K562 (cell line): ENCODE data around the gene SRGAP3. TPM values are rescaled to one million over a fixed set of nuclear protein-coding genes. Genes with fewer than 3 reads are reported as not detected.

ENCODE experiments used
- ATAC-seq: fragments of 200-7000 bp; cut with Tn5 transposase; 3 replicates; pipeline ENCODE4 v1.9.1; 2020; ENCODE audit warnings: moderate library complexity
- BruUV-seq: library from RNA; stranded (reverse); fragments of 400-500 nt; replicated peaks from 2 replicates; lab custom pipeline; 2021; lab: Mats Ljungman, UMichigan
- CTCF ChIA-PET: fragments of 300-600 bp; formaldehyde crosslinking; extraction: SDS; loops from one replicate; lab custom pipeline; 2021; ENCODE audit warnings: low intra/inter-chr PET ratio; lab: Yijun Ruan, JAX
- POLR2A ChIA-PET: fragments of 300-600, 350-650 bp; sonication (Branson Sonifier 250); formaldehyde crosslinking; extraction: SDS; loops from one replicate; lab custom pipeline; 2021; ENCODE audit warnings: antibody characterized with exemption, inconsistent platforms; lab: Yijun Ruan, JAX
- DNase-seq, 4 experiments: peaks; one replicate each; pipeline versions ENCODE4 v3.0.0 to v3.0.0-alpha.2; 2011 to 2018; ENCODE audit warnings: low spot score in 3 of 4, mixed read lengths in 3 of 4; ENCODE audit errors: extremely low read depth in 1 of 4
- FAIRE-seq: peaks from 2 replicates; lab custom pipeline; 2011; peaks lifted over from hg19 to GRCh38; lab: Jason Lieb, UNC
- H2AFZ ChIP-seq: 2 replicates; pipeline ENCODE4 v1.6.0; 2011; ENCODE audit warnings: low read depth, low read length, control low read depth, inconsistent platforms
- H3K27ac ChIP-seq: fragments of 200-600 bp; 3 replicates; pipeline ENCODE4 v1.8.0; 2011; ENCODE audit warnings: low read depth, mild to moderate bottlenecking, control low read depth, inconsistent platforms, low read length, moderate library complexity, mixed read lengths; ENCODE audit errors: extremely low read depth
- H3K27me3 ChIP-seq, 2 experiments: fragments of 300-600 bp in 1 of 2; 2 replicates in 1 of 2; 3 replicates in 1 of 2; pipeline versions ENCODE4 v1.6.0 to v1.8.0; 2011; ENCODE audit warnings: inconsistent platforms in 2 of 2, low read length in 2 of 2, mild to moderate bottlenecking in 1 of 2, mixed read lengths in 1 of 2, moderate library complexity in 1 of 2; ENCODE audit not compliant: control insufficient read depth in 2 of 2, insufficient read depth in 2 of 2
- H3K36me3 ChIP-seq: fragments of 300-600 bp; 3 replicates; pipeline ENCODE4 v1.8.0; 2011; ENCODE audit warnings: mild to moderate bottlenecking, low read length, inconsistent platforms; ENCODE audit not compliant: control insufficient read depth, insufficient read depth
- H3K4me1 ChIP-seq, 2 experiments: fragments of 200-600 bp in 1 of 2; replicated peaks in 1 of 2; 2 replicates in 1 of 2; 3 replicates in 1 of 2; pipeline versions ENCODE4 v1.5.1 to v1.8.0; 2011; ENCODE audit warnings: inconsistent platforms in 2 of 2, low read length in 2 of 2, mild to moderate bottlenecking in 1 of 2, mixed read lengths in 1 of 2, moderate library complexity in 1 of 2; ENCODE audit not compliant: control insufficient read depth in 2 of 2, insufficient read depth in 2 of 2
- H3K4me2 ChIP-seq: 2 replicates; pipeline ENCODE4 v1.6.1; 2011; ENCODE audit warnings: low read length, control low read depth, inconsistent platforms, mixed read lengths; ENCODE audit not compliant: insufficient read depth
- H3K4me3 ChIP-seq: fragments of 200-600 bp; sonication (generic), shearing (Covaris generic); 2 replicates; pipeline ENCODE4 v1.5.1; 2016; ENCODE audit warnings: control low read depth, inconsistent platforms
- H3K79me2 ChIP-seq: fragments of 200-600 bp; 3 replicates; pipeline ENCODE4 v1.8.0; 2011; ENCODE audit warnings: low read length, inconsistent platforms; ENCODE audit not compliant: control insufficient read depth, insufficient read depth
- H3K9ac ChIP-seq, 2 experiments: 2 replicates each; pipeline versions ENCODE4 v1.6.0 to v1.6.1; 2011; ENCODE audit warnings: low read depth in 2 of 2, low read length in 2 of 2, control low read depth in 1 of 2, inconsistent platforms in 1 of 2, mild to moderate bottlenecking in 1 of 2, mixed read lengths in 1 of 2; ENCODE audit not compliant: insufficient read depth in 1 of 2
- H3K9me1 ChIP-seq: one replicate; pipeline ENCODE4 v1.6.0; 2011; ENCODE audit warnings: inconsistent platforms, mild to moderate bottlenecking, low read length, moderate library complexity; ENCODE audit not compliant: control insufficient read depth, insufficient read depth
- H3K9me3 ChIP-seq: replicated peaks from 2 replicates; pipeline ENCODE4 v1.5.1; 2011; ENCODE audit warnings: low read depth, low read length, inconsistent platforms; ENCODE audit not compliant: control insufficient read depth, insufficient read depth
- H4K20me1 ChIP-seq: replicated peaks from 2 replicates; pipeline ENCODE4 v1.6.1; 2011; ENCODE audit warnings: low read length, inconsistent platforms, mixed read lengths; ENCODE audit not compliant: control insufficient read depth, insufficient read depth
- EWSR1 ChIP-seq: fragments of 450-650 bp; IDR thresholded peaks from 2 replicates; pipeline ENCODE4 v1.6.1; 2018; ENCODE audit warnings: borderline replicate concordance, mild to moderate bottlenecking, low read depth, moderate library complexity; ENCODE audit not compliant: partially characterized antibody
- HEY1 ChIP-seq: fragments of 250-450 bp; sonication (Bioruptor Pico); IDR thresholded peaks from 2 replicates; pipeline ENCODE4 v1.5.0; 2020; ENCODE audit warnings: mild to moderate bottlenecking, moderate library complexity, borderline replicate concordance
- RFX1 ChIP-seq: fragments of 450-650 bp; IDR thresholded peaks from 2 replicates; pipeline ENCODE4 v1.6.1; 2016; ENCODE audit warnings: mild to moderate bottlenecking, moderate library complexity
- ZNF41 ChIP-seq: fragments of 250-450 bp; sonication (Bioruptor Pico); conservative IDR thresholded peaks from 2 replicates; pipeline ENCODE4 v1.4.0; 2020; ENCODE audit warnings: mild to moderate bottlenecking
- WGBS: fragments of 100-300 bp; shearing (Covaris generic); methylation state at CpG from one replicate; pipeline ENCODE4 v1.1.6; 2016; ENCODE audit warnings: low coverage, mixed read lengths; ENCODE audit not compliant: insufficient coverage; ENCODE audit errors: missing lambda C conversion rate; 5-methylcytosine and 5-hydroxymethylcytosine counted together
- in situ Hi-C: fragments of 300-500 bp; cut with MboI; formaldehyde crosslinking; loops from 4 replicates; pipeline ENCODE4 v1.15.0; 2018; ENCODE audit warnings: inconsistent platforms, mixed read lengths
- intact Hi-C: fragments of 100-400 bp; cut with micrococcal nuclease; formaldehyde crosslinking; loops from 2 replicates; pipeline ENCODE4 v1.14.2; 2022
- polyA plus RNA-seq, 8 experiments: library from polyadenylated mRNA; depleted of rRNA in 4 of 8; stranded (reverse) in 5 of 8; unstranded in 3 of 8; fragments of >200 nt; fragmentation: Nextera tagmentation in 2 of 8; fragmentation: Illumina TruSeq in 1 of 8; extraction: Ambion mirVana in 2 of 8; extraction: Trizol in 1 of 8; gene quantifications; 2 replicates each; pipeline versions ENCODE4 v1.2.1 to v1.2.3, GENCODE V29; 2011 to 2014; ENCODE audit warnings: inconsistent platforms in 1 of 8, missing spikeins in 1 of 8
- total RNA-seq, 7 experiments: library from RNA; depleted of rRNA in 6 of 7; stranded (reverse); fragments of >200 nt in 6 of 7; fragmentation: Illumina TruSeq in 2 of 7; extraction: Trizol in 2 of 7; gene quantifications; 2 replicates each; pipeline versions ENCODE4 v1.2.1 to v1.2.3, GENCODE V29; 2011 to 2021; ENCODE audit warnings: low replicate concordance in 1 of 7
- TF ChIP-seq, protein P1 (sequence below), 2 experiments: fragments of 150-350 bp in 1 of 2; IDR thresholded peaks; 2 replicates each; pipeline ENCODE4 v1.6.1; 2012 to 2016; ENCODE audit warnings: low read depth in 2 of 2, low read length in 2 of 2, mild to moderate bottlenecking in 1 of 2, moderate library complexity in 1 of 2

SRGAP3 gene
- total and polyA plus RNA-seq, 9 of the 15 experiments (the other 6 are each of a cell fraction or from before 2014, with no cell fraction given): 0.11 to 0.85 (median 0.35) TPM; not detected in 2

GRCh38 chr3:9196020-9196419, 53.4 kb downstream of the SRGAP3 start:
- under 1% methylated on average over 7 of the region's 7 CpGs for WGBS
- no peak for ATAC-seq
- Histone ChIP-seq H4K20me1 (no peaks in the 10 kb centered on the region), H3K9ac (no peak overlapping the region), H3K4me1 (no peaks in the 10 kb centered on the region), H3K36me3 (no peaks in the 10 kb centered on the region), H2AFZ (no peak overlapping the region), H3K9me3 (no peaks in the 10 kb centered on the region), H3K79me2 (no peaks in the 10 kb centered on the region), H3K4me3 (no peak overlapping the region), H3K27me3 (peaks cover 6 to 56% of the 10 kb centered on the region in 2 experiments), H3K27ac (no peak overlapping the region), H3K9me1 (no peaks in the 10 kb centered on the region), H3K4me2 (no peak overlapping the region)
- POLR2A ChIA-PET: no interaction called here
- intact Hi-C loops (no loop called here), in situ Hi-C loops (no loop called here)
- TF ChIP-seq EWSR1 (no peak), ZNF41 (CRISPR knock-in tag) (no peak), RFX1 (peak; percentile 48; the same call in 1 of the 2 replicates), HEY1 (CRISPR knock-in tag) (no peak)
- TF ChIP-seq, protein P1, sequence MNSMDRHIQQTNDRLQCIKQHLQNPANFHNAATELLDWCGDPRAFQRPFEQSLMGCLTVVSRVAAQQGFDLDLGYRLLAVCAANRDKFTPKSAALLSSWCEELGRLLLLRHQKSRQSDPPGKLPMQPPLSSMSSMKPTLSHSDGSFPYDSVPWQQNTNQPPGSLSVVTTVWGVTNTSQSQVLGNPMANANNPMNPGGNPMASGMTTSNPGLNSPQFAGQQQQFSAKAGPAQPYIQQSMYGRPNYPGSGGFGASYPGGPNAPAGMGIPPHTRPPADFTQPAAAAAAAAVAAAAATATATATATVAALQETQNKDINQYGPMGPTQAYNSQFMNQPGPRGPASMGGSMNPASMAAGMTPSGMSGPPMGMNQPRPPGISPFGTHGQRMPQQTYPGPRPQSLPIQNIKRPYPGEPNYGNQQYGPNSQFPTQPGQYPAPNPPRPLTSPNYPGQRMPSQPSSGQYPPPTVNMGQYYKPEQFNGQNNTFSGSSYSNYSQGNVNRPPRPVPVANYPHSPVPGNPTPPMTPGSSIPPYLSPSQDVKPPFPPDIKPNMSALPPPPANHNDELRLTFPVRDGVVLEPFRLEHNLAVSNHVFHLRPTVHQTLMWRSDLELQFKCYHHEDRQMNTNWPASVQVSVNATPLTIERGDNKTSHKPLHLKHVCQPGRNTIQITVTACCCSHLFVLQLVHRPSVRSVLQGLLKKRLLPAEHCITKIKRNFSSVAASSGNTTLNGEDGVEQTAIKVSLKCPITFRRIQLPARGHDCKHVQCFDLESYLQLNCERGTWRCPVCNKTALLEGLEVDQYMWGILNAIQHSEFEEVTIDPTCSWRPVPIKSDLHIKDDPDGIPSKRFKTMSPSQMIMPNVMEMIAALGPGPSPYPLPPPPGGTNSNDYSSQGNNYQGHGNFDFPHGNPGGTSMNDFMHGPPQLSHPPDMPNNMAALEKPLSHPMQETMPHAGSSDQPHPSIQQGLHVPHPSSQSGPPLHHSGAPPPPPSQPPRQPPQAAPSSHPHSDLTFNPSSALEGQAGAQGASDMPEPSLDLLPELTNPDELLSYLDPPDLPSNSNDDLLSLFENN (IDR thresholded peaks at IDR 0.05; ENCODE audit: low read depth in 2 of 2, low read length in 2 of 2): no peak
- FAIRE-seq: no peak
- DNase-seq: no peak
- CTCF ChIA-PET: no interaction called here
- BruUV-seq: no TSS peak
